Left cardiac atrium (tissue), 4 donors: ENCODE results near the gene C21orf91. TPM values are rescaled to one million over a fixed set of nuclear protein-coding genes. Genes with fewer than 3 reads are reported as not detected.

Experiments used
- ATAC-seq, 2 donors: fragments of 200-7000 bp; cut with Tn5 transposase; one replicate each; pipeline ENCODE4 v1.9.1; 2020; ENCODE audit warnings: mild to moderate bottlenecking in 2 of 2, moderate library complexity in 2 of 2
- DNase-seq: peaks from one replicate; pipeline ENCODE4 v3.0.0-alpha.2; 2020
- intact Hi-C, 2 donors: fragments of 100-400 bp; cut with DNase I; formaldehyde crosslinking; loops; one replicate each; pipeline versions ENCODE4 v1.14.1 to v1.15.1; 2022 to 2023
- long read RNA-seq: library from polyadenylated mRNA; unstranded; transcript quantifications from one replicate; pipeline ENCODE4 v2.0.0, GENCODE V29; 2021
- total RNA-seq, 2 donors: library from RNA; stranded (reverse); fragmentation: NEBNext Ultra II Directional; extraction: Animal tissue kit (Norgen Biotek cat#: 25700); gene quantifications; one replicate each; pipeline ENCODE4 v1.2.1, GENCODE V29; 2021
- donor health status: DM: no; HTN: yes; CAD: no.
- donor health status: DM: no; HTN: yes; CAD: no; lungs with severe emphysema.
- donor health status: DM: yes; HTN: yes; CAD: no.
- donor health status: Dilated cardiomyopathy.

The C21orf91 gene
- 1 to 10 TPM; 9.0 to 9.2 TPM for total RNA-seq
- long read RNA-seq, full-length matches to known transcripts, result 6 of 8 reads
- long read RNA-seq, partial matches to known transcripts, result 1 of 8 reads
- long read RNA-seq, other reads (novel, unspliced or antisense), result 1 of 8 reads

GRCh38 chr21:17819114-17819876 is at the start of gene C21orf91:
C21orf91 (minus strand) TSS chr21:17819356; CDS start chr21:17818318, 1,038 bp downstream.
- intact Hi-C loops, result loop anchor here in 1 of 2 donors (10.0 kb wide), 1 partner anchor 144 kb away; no protein-coding TSS in a partner anchor
- DNase-seq (peak; percentile 93), ATAC-seq (peak; percentile 97 to 99)

DNA sequence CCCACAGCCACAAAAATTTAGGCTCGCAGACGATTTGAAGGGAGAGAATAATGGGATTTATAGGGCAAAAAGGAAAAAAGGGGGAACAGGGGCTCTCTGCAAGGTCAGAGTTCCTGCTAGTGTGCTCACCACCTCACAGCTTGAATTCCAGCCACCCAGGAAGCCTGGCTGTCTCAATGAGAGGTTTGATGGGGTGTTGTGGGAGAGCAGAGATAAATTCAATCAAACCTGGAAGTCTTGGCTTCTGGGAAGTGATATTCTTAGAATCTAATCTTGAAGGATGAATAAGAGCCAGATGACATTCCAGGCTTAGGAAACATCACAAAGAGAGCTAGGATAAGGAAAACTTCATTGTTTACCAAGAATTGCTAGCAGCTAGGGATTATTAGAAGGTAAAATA is 47.4 kb upstream of the C21orf91 start:
- intact Hi-C loops, result no loop called here
- ATAC-seq, result peak; percentile 50 to 68
- no peak for DNase-seq

- no peak for ATAC-seq
- intact Hi-C loops, result no loop called here
- no peak for DNase-seq
Observed at GRCh38 chr21:17859661-17860060, 40.5 kb upstream of the C21orf91 start.

DNA sequence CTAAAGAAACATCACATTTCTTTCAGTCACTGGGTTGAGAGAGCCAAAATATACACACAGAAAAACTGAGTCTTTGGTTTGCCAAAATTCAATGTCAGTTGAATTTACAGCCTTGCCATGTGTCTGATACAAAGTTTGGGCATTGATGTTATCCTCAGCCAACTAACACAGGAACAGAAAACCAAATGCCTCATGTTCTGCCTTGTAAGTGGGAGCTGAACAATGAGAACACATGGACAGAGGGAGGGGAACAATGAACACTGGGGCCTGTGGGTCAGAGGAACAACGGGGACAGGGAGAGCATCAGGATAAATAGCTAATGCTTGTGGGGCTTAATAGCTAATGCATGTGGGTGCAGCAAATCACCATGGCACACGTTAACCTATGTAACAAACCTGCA is 39.6 kb upstream of the C21orf91 start:
- ATAC-seq (no peak), DNase-seq (no peak)
- intact Hi-C loops, result no loop called here

GRCh38 chr21:17854745-17855144 is 35.6 kb upstream of the C21orf91 start:
- ATAC-seq (no peak), DNase-seq (no peak)
- intact Hi-C loops, result no loop called here

DNA sequence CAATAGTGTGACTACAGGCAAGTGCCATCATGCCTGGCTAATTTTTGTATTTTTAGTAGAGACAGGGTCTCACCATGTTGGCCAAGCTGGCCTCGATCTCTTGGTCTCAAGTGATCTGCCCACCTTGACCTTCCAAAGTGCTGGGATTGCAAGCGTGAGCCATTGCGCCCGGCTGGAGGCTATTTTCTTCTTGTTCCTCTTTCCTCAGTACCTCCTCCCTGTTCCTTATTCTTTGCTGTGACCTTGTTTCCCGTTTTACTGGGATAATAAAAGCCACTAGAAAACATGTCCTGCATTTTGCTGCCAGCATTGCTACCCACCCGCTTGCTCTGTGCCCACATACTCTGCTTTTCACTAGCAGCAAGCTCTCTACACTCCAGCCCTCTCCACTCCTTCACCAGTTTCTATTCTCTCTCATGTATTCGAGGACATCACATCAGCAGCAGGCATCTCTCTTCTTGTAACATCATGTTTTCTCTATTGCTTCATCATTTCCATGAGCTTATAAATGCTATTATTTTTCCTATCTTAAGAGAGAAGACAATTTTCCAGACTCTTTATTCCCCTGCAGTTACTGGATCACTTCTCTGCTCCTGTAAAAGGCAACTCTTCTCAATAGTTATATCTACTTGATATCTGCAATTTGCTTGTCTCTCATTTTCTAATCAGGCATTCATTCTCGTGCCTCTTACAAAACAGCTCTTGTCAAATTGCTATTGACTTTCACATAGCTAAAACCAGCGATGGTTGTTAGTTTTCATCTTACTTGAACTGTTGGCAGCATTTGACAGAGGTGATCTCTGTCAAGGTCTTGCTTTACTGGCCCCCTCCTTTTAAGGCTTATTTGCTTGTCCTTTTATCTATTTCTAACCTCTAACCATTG is 34.5 kb upstream of the C21orf91 start:
- DNase-seq (no peak), ATAC-seq (no peak)
- intact Hi-C loops, result no loop called here

DNA sequence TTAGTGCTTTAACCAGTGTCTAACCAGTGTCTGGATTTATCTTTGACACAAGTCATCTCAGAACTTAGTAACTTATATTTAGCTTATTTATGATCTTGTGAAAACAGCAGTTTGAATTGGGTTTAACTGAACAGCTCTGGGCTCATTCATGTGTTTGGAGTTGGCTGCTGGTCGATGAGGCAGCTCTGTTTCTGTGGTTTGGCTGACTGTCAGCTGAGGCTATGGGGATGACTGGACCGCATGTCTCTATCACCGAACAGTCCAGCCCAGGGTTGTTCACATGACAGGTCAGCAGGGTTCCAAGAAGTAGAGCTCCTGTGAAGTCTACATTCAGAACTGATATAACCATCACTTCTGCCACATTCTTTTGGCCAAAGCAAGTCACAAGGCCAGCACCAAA is 29.1 kb upstream of the C21orf91 start:
- no peak for DNase-seq
- intact Hi-C loops, result no loop called here
- ATAC-seq, result peak; percentile 38 to 69

GRCh38 chr21:17841103-17841502 is 21.9 kb upstream of the C21orf91 start:
- no peak for DNase-seq
- ATAC-seq, result no peak
- intact Hi-C loops, result no loop called here

DNA sequence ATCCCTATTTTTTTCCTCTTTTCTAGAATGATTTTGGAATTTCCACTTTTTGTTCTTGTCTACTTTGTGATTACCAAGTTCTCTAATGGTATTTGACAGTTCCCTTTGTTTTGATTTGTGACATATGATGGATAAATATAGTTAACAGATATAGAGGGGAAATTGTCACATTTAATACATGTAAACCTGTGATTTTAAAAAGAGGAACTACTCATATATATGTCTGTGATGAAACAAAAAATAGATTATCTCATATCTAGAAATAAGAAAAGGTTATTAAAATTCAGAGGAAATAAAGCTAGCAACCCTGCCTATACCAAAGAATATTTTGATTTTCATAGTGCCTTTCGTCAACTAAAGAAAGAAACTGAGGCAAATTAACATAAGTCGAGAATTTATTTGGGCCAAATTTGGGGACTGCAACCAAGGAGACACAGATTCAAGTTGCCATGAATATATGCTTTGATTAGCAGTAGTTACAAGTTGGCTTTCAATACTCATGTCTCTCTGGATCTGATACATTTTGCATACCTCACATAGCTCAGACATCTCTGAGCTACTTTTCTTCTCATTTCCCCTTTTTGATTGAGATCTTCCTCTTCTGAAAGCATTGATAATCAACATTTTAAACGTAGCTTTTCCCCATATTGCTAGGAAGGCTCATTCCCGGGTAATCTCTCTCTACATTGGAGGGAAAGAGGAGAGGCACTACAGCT is 15.6 kb upstream of the C21orf91 start:
- ATAC-seq, result no peak
- no peak for DNase-seq
- intact Hi-C loops, result no loop called here

GRCh38 chr21:17829472-17829871 is 10.3 kb upstream of the C21orf91 start:
- ATAC-seq, result no peak
- no peak for DNase-seq
- intact Hi-C loops, result no loop called here

GRCh38 chr21:17828223-17828622 is 9.1 kb upstream of the C21orf91 start:
- ATAC-seq, result no peak
- intact Hi-C loops, result no loop called here
- DNase-seq, result no peak

DNA sequence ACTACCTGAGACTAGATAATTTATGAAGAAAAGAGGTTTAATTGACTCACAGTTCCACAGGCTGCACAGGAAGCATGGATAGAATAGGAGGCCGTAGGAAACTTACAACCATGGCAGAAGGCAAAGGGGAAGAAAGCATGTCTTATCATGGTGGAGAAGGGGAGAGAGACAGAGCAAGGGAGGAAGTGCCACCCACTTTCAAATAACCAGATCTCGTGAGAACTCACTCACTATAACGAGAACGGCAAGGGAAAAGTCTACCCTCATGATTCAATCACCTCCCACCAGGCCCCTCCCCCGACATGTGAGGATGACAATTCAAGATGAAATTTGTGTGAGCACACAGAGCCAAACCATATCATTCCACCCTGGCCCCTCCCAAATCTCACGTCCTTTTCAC is 4.7 kb upstream of the C21orf91 start:
- ATAC-seq (no peak), DNase-seq (no peak)
- intact Hi-C loops, result no loop called here

DNA sequence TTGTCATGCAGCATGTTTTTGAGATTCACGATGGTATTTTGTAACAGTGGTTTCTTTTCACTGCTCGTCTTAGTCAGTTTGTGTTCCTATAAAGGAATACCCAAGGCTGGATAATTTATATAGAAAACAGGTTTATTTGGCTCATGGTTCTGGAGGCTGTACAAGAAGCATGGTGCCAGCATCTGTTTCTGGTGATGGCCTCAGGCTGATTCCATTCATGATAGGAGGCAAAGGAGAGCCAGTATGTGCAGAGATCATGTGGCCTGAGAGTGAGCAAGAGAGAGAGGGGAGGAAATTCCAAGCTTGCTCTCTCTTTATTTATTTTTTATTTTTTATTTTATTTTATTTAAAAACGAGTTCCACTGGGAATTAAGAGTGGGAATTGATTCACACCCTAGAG is 2.0 kb upstream of the C21orf91 start:
- ATAC-seq (no peak), DNase-seq (no peak)
- intact Hi-C loops, result no loop called here

DNA sequence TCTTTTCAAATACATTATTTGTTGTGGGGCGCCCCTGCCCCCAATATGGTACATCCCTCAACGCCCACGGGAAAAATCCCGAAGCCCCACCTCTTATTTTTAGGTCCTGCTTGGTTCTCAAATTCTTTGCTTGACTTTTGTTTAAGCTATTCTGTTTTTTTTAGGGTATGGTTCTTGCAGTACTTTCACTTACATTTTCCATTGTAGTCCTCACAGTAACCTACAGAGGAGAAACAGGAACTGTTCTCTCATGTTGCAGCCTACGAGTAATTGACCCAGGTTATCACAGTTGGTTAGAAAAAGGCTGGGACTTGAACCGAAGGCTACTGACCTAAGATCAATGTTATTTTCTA is 697 bp upstream of the C21orf91 start:
- intact Hi-C loops, result loop anchor here in 1 of 2 donors (10.0 kb wide), 1 partner anchor 145 kb away; no protein-coding TSS in a partner anchor
- no peak for DNase-seq

GRCh38 chr21:17818186-17819113 is 706 bp downstream of the C21orf91 start:
- peak; percentile 44 to 65 for ATAC-seq
- intact Hi-C loops, result loop anchor here in 1 of 2 donors (10.0 kb wide), 1 partner anchor 144 kb away; no protein-coding TSS in a partner anchor
- DNase-seq, result peak; percentile 50

More for the DNA sequence above, 697 bp upstream of the C21orf91 start:
- ATAC-seq, result peak; percentile 25 to 41

DNA sequence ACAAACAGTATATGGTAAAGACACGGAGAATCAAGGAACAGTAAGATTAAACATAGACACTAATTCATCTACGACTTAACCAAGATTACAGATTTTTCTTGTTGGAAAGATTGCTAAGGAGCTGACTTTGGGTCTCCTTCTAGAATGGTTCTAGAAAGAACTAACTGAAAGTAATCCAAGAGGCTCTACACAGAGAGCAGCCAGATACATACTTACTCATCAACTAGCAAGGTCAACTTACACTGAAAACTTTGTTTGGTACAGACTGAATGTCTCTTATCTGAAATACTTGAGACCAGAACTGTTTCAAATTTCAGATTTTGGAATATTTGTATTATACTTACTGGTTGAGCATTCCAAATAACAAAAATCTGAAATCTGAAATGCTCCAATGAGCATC is 5.8 kb downstream of the C21orf91 start:
- intact Hi-C loops, result loop anchor here in 1 of 2 donors (10.0 kb wide), 1 partner anchor 139 kb away; no protein-coding TSS in a partner anchor
- ATAC-seq (no peak), DNase-seq (no peak)

GRCh38 chr21:17805966-17806365 is 13.2 kb downstream of the C21orf91 start:
- DNase-seq, result no peak
- intact Hi-C loops, result no loop called here
- no peak for ATAC-seq

GRCh38 chr21:17803536-17803935 is 15.6 kb downstream of the C21orf91 start:
- intact Hi-C loops, result no loop called here
- ATAC-seq, result no peak
- DNase-seq, result no peak
